ENCODE results near the gene NCOR2. TPM values are rescaled to one million over a fixed set of nuclear protein-coding genes. Genes with fewer than 3 reads are reported as not detected.

Gene NCOR2
- total and polyA plus RNA-seq, 2 donors (not counting 3 experiments of a cell fraction or from before 2014, with no cell fraction given), result 26.5 to 241 TPM

GRCh38 chr12:124529565-124530276 is 37.7 kb downstream of the NCOR2 start:
- H3K27me3 ChIP-seq (ENCODE audit: control insufficient read depth in 2 of 2, insufficient read depth in 2 of 2, low read length in 2 of 2), result no peaks in the 10 kb centered on the region
- H3K79me2 ChIP-seq (ENCODE audit: control insufficient read depth, insufficient read depth, low read length), result peaks cover 16% of the 10 kb centered on the region
- no peaks in the 10 kb centered on the region for H3K9me1 ChIP-seq (replicated peaks; ENCODE audit: control insufficient read depth, extremely low read depth, insufficient read depth, low read length)
- intact Hi-C loops (cut with micrococcal nuclease), result no loop called here
- DNase-seq (ENCODE audit: low read depth, low spot score) (no peak), FAIRE-seq (no peak)
- dilution Hi-C loops (cut with MboI; ENCODE audit: extremely low pct_ligation_motif_present, low sequenced_read_pairs), result no loop called here
- BruUV-seq (replicated peaks), result no TSS peak
- no peaks in the 10 kb centered on the region for H4K20me1 ChIP-seq (replicated peaks; ENCODE audit: control insufficient read depth, extremely low read depth, insufficient read depth, low read length)
- H3K9ac ChIP-seq (replicated peaks; ENCODE audit: extremely low read depth, insufficient read depth, low read length), result no peak overlapping the region
- no peak overlapping the region for H3K4me2 ChIP-seq (ENCODE audit: insufficient read depth, low read length)
- H3K4me1 ChIP-seq (ENCODE audit: control insufficient read depth, extremely low read depth, insufficient read depth, low read length), result no peaks in the 10 kb centered on the region
- CTCF ChIA-PET, result interaction anchor here (0.7 to 1.0 kb wide), 2 partner anchors 20 to 434 kb away, joined by 4 to 5 read pairs; no protein-coding TSS in a partner anchor
- no peak overlapping the region for H3K4me3 ChIP-seq (replicated peaks in 1 of 3; ENCODE audit: insufficient read depth in 1 of 3, low read depth in 1 of 3, low read length in 3 of 3)
- no peak for TF ChIP-seq JUN (IDR thresholded peaks at IDR 0.05; ENCODE audit: borderline replicate concordance, insufficient read depth, insufficient read length, low read depth)
- no peak for TF ChIP-seq MAX (IDR thresholded peaks at IDR 0.05; ENCODE audit: insufficient read depth, insufficient read length)
- TF ChIP-seq POLR2A (IDR thresholded peaks at IDR 0.05; ENCODE audit: low read depth, low read length), result no peak
- TF ChIP-seq EZH2 (IDR thresholded peaks at IDR 0.05; ENCODE audit: borderline replicate concordance, low read depth, low read length, severe bottlenecking), result no peak
- no peak for TF ChIP-seq FOS (IDR thresholded peaks at IDR 0.05; ENCODE audit: borderline replicate concordance, insufficient read depth, low read length)
- no peak for TF ChIP-seq CTCF (IDR thresholded peaks at IDR 0.05; ENCODE audit: extremely low read depth in 1 of 2, insufficient read depth in 1 of 2, low read depth in 1 of 2, low read length in 2 of 2)
- no peak for TF ChIP-seq MYC (IDR thresholded peaks at IDR 0.05; ENCODE audit: low read depth, low read length)
- TF ChIP-seq GATA2 (IDR thresholded peaks at IDR 0.05; ENCODE audit: insufficient read depth, insufficient read length, low read depth, low read length), result no peak
- TF ChIP-seq POLR2AphosphoS5 (IDR thresholded peaks at IDR 0.05; ENCODE audit: insufficient read depth, low read depth, low read length), result no peak
- no peak overlapping the region for H3K27ac ChIP-seq (ENCODE audit: insufficient read depth, low read depth, low read length)
- peaks cover 0 to 2% of the 10 kb centered on the region in 2 experiments for H3K36me3 ChIP-seq (ENCODE audit: control insufficient read depth in 2 of 2, extremely low read depth in 1 of 2, insufficient read depth in 2 of 2, low read length in 2 of 2)
- H2AFZ ChIP-seq (ENCODE audit: low read depth, low read length), result no peak overlapping the region
- POLR2A ChIA-PET, result no interaction called here
- H3K9me3 ChIP-seq (replicated peaks; ENCODE audit: control insufficient read depth, insufficient read depth, low read length), result no peaks in the 10 kb centered on the region
